Small intestine (tissue), 7 donors: ENCODE data around the gene TTLL10. TPM values are rescaled to one million over a fixed set of nuclear protein-coding genes. Genes with fewer than 3 reads are reported as not detected.
A peak's percentile ranks its signal among the peaks of the same experiment; 100 is the strongest.
"Not testable (repeated sequence)": the region's sequence is repeated elsewhere in the genome, so short reads cannot be mapped to it uniquely, and the experiment has no call there.

Experiments
- DNase-seq, 2 donors: peaks; one replicate each; pipeline versions ENCODE4 v3.0.0 to v3.0.0-alpha.2; 2013
- FAIRE-seq: peaks from 2 replicates; lab custom pipeline; 2012; peaks lifted over from hg19 to GRCh38; lab: Jason Lieb, UNC
- H3K27ac ChIP-seq, 3 donors: one replicate each; pipeline ENCODE4 v1.5.1; 2013; ENCODE audit warnings: low read length in 2 of 3, mild to moderate bottlenecking in 2 of 3, control low read depth in 1 of 3, inconsistent platforms in 1 of 3, low read depth in 1 of 3, moderate library complexity in 1 of 3
- H3K27me3 ChIP-seq, 3 donors: one replicate each; pipeline ENCODE4 v1.6.1; 2013; ENCODE audit warnings: low read length in 3 of 3, inconsistent platforms in 1 of 3; ENCODE audit not compliant: control insufficient read depth in 3 of 3, insufficient read depth in 3 of 3
- H3K36me3 ChIP-seq, 3 donors: one replicate each; pipeline ENCODE4 v1.6.1; 2013; ENCODE audit warnings: low read length in 3 of 3, inconsistent platforms in 1 of 3, low read depth in 1 of 3, mild to moderate bottlenecking in 1 of 3, moderate library complexity in 1 of 3; ENCODE audit not compliant: control insufficient read depth in 3 of 3, insufficient read depth in 2 of 3
- H3K4me1 ChIP-seq, 3 donors: one replicate each; pipeline ENCODE4 v1.6.1; 2013; ENCODE audit warnings: low read length in 2 of 3, inconsistent platforms in 1 of 3, low read depth in 1 of 3, mild to moderate bottlenecking in 1 of 3, moderate library complexity in 1 of 3; ENCODE audit not compliant: control insufficient read depth in 3 of 3, insufficient read depth in 2 of 3
- H3K4me3 ChIP-seq, 3 donors: one replicate each; pipeline ENCODE4 v1.5.1; 2013; ENCODE audit warnings: low read length in 3 of 3, control low read depth in 1 of 3, inconsistent platforms in 1 of 3, low read depth in 1 of 3, mild to moderate bottlenecking in 1 of 3, moderate library complexity in 1 of 3
- H3K9me3 ChIP-seq, 2 donors: one replicate each; pipeline ENCODE4 v1.6.1; 2013; ENCODE audit warnings: low read depth in 1 of 2, low read length in 1 of 2; ENCODE audit not compliant: control insufficient read depth in 2 of 2, insufficient read depth in 1 of 2
- WGBS, 3 donors: extraction: QIAGEN DNeasy Blood & Tissue Kit; methylation state at CpG; one replicate each; pipeline ENCODE4 v1.1.7; 2013; 5-methylcytosine and 5-hydroxymethylcytosine counted together
- polyA plus RNA-seq, 4 donors: library from polyadenylated mRNA; stranded (reverse) in 3 of 4; unstranded in 1 of 4; fragments of 200-250 nt in 3 of 4; fragments of 120-200 nt in 1 of 4; gene quantifications; one replicate each; pipeline versions ENCODE4 v1.2.1 to v1.2.3, GENCODE V29; 2013
- donor health status: healthy with polysubstance abuse.
- donor health status: control.
- donor health status: control.
- donor health status: Bipolar disorder and iron deficiency.
- donor health status: healthy.

TTLL10 gene
- polyA plus RNA-seq, 4 donors, result 0.21 to 0.36 TPM; not detected in 2

- FAIRE-seq, result no peak
Measured at GRCh38 chr1:1151306-1151705, 22.4 kb upstream of the TTLL10 start.

GRCh38 chr1:1152431-1152830 is 21.2 kb upstream of the TTLL10 start:
- WGBS, 3 donors, result 81 to 89% (median 87%) methylated on average over 13 of the region's 13 CpGs
- not testable (repeated sequence) for H3K27ac ChIP-seq

More at GRCh38 chr1:1151306-1151705, 22.4 kb upstream of the TTLL10 start:
- Histone ChIP-seq H3K36me3 (peaks cover 0 to 36% (median 0%) of the 10 kb centered on the region in 3 donors), H3K9me3 (peaks cover 0 to 27% of the 10 kb centered on the region in 2 donors), H3K27me3 (no peaks in the 10 kb centered on the region), H3K27ac (no peak overlapping the region), H3K4me1 (peaks cover 0 to 21% (median 0%) of the 10 kb centered on the region in 3 donors), H3K4me3 (no peak overlapping the region)
- DNase-seq, result no peak
- 94 to 98% (median 94%) methylated on average over 18 to 21 of the region's 21 CpGs for whole genome bisulfite sequencing, 3 donors

GRCh38 chr1:1153215-1153614 is 20.5 kb upstream of the TTLL10 start:
- Histone ChIP-seq H3K9me3 (peaks cover 0 to 27% of the 10 kb centered on the region in 2 donors), H3K36me3 (peaks cover 0 to 28% (median 0%) of the 10 kb centered on the region in 3 donors), H3K4me1 (peaks cover 0 to 30% (median 0%) of the 10 kb centered on the region in 3 donors)
- 87 to 90% (median 89%) methylated on average over 14 of the region's 14 CpGs for WGBS, 3 donors
- FAIRE-seq, H3K27me3 ChIP-seq, H3K27ac ChIP-seq, H3K4me3 ChIP-seq, DNase-seq: not testable (repeated sequence)

More at GRCh38 chr1:1152431-1152830, 21.2 kb upstream of the TTLL10 start:
- Histone ChIP-seq H3K9me3 (peaks cover 0 to 27% of the 10 kb centered on the region in 2 donors), H3K4me1 (peaks cover 0 to 24% (median 0%) of the 10 kb centered on the region in 3 donors), H3K36me3 (peaks cover 0 to 33% (median 0%) of the 10 kb centered on the region in 3 donors)
- not testable (repeated sequence) for H3K27me3 ChIP-seq, H3K4me3 ChIP-seq, FAIRE-seq, DNase-seq

GRCh38 chr1:1153874-1154273 is 19.8 kb upstream of the TTLL10 start:
- no peak overlapping the region for H3K27ac ChIP-seq
- no peak for DNase-seq
- no peaks in the 10 kb centered on the region for H3K27me3 ChIP-seq
- peaks cover 0 to 27% (median 0%) of the 10 kb centered on the region in 3 donors for H3K36me3 ChIP-seq
- H3K4me3 ChIP-seq, result no peak overlapping the region
- peaks cover 0 to 27% of the 10 kb centered on the region in 2 donors for H3K9me3 ChIP-seq
- no peak for FAIRE-seq
- WGBS, 3 donors, result 65 to 71% (median 70%) methylated on average over 4 of the region's 4 CpGs
- peaks cover 0 to 37% (median 6%) of the 10 kb centered on the region in 3 donors for H3K4me1 ChIP-seq

- Histone ChIP-seq H3K27me3 (no peaks in the 10 kb centered on the region), H3K4me1 (peaks cover 0 to 38% (median 6%) of the 10 kb centered on the region in 3 donors), H3K36me3 (peaks cover 0 to 31% (median 0%) of the 10 kb centered on the region in 3 donors), H3K4me3 (no peak overlapping the region), H3K9me3 (peaks cover 0 to 27% of the 10 kb centered on the region in 2 donors), H3K27ac (no peak overlapping the region)
- 90 to 92% (median 92%) methylated on average over 10 of the region's 10 CpGs for WGBS, 3 donors
- DNase-seq (no peak), FAIRE-seq (no peak)
Measured at GRCh38 chr1:1155258-1155657, 18.4 kb upstream of the TTLL10 start.

GRCh38 chr1:1156140-1157032 is 17.3 kb upstream of the TTLL10 start:
- H3K36me3 ChIP-seq, result peaks cover 0 to 37% (median 0%) of the 10 kb centered on the region in 3 donors
- DNase-seq (no peak), FAIRE-seq (no peak)
- H3K4me3 ChIP-seq, result no peak overlapping the region
- H3K4me1 ChIP-seq, result peaks cover 0 to 31% (median 6%) of the 10 kb centered on the region in 3 donors
- WGBS, 3 donors, result 76 to 84% (median 78%) methylated on average over 24 to 26 of the region's 26 CpGs
- H3K9me3 ChIP-seq, result peaks cover 0 to 27% of the 10 kb centered on the region in 2 donors
- H3K27ac ChIP-seq, result peak overlapping the region in 1 of 3 donors; percentile 27
- H3K27me3 ChIP-seq, result no peaks in the 10 kb centered on the region

GRCh38 chr1:1157033-1157365 is 16.7 kb upstream of the TTLL10 start:
- 33 to 43% (median 36%) methylated on average over 2 to 6 of the region's 9 CpGs for WGBS, 3 donors
- peak in 1 of 2 donors; percentile 51 for DNase-seq

GRCh38 chr1:1157426-1157913 is 16.2 kb upstream of the TTLL10 start:
- DNase-seq (peak; percentile 96), FAIRE-seq (no peak)
- Histone ChIP-seq H3K4me1 (peaks cover 0 to 37% (median 6%) of the 10 kb centered on the region in 3 donors), H3K9me3 (peaks cover 0 to 22% of the 10 kb centered on the region in 2 donors), H3K27ac (peak overlapping the region; percentile 97 to 100 (median 100)), H3K36me3 (peaks cover 0 to 38% (median 0%) of the 10 kb centered on the region in 3 donors), H3K4me3 (peak overlapping the region; percentile 67 to 71 (median 70)), H3K27me3 (no peaks in the 10 kb centered on the region)
- 1% methylated on average over 23 to 29 of the region's 29 CpGs for WGBS, 3 donors

More at GRCh38 chr1:1157033-1157365, 16.7 kb upstream of the TTLL10 start:
- Histone ChIP-seq H3K36me3 (peaks cover 0 to 40% (median 0%) of the 10 kb centered on the region in 3 donors), H3K9me3 (peaks cover 0 to 26% of the 10 kb centered on the region in 2 donors), H3K27ac (peak overlapping the region in 1 of 3 donors; percentile 27), H3K4me3 (no peak overlapping the region), H3K27me3 (no peaks in the 10 kb centered on the region), H3K4me1 (peaks cover 0 to 33% (median 6%) of the 10 kb centered on the region in 3 donors)
- FAIRE-seq, result no peak
